Measurements from ENCODE around the gene NBPF4.
"Not testable (repeated sequence)": the region's sequence is repeated elsewhere in the genome, so short reads cannot be mapped to it uniquely, and the experiment has no call there.

Gene NBPF4

GRCh38 chr1:108232183-108232582 lies 11.7 kb downstream of the NBPF4 start:
- WGBS, 2 experiments (ENCODE audit: insufficient coverage in 2 of 2) = no CpG with 5 or more reads among the region's 3 CpGs
- H3K4me1 ChIP-seq (ENCODE audit: control insufficient read depth, insufficient read depth, low read length, poor library complexity, severe bottlenecking); H3K9me3 ChIP-seq (ENCODE audit: control insufficient read depth, low read length); H3K4me3 ChIP-seq (ENCODE audit: extremely low read depth, insufficient read depth, low read length, poor library complexity, severe bottlenecking); H3K27ac ChIP-seq (ENCODE audit: low read depth, low read length, severe bottlenecking); H3K36me3 ChIP-seq (ENCODE audit: control insufficient read depth, insufficient read depth, low read length): not testable (repeated sequence)

GRCh38 chr1:108229976-108230375 lies 13.9 kb downstream of the NBPF4 start:
- WGBS, 2 experiments (ENCODE audit: insufficient coverage in 2 of 2) = no CpG with 5 or more reads among the region's 3 CpGs
- H3K4me1 ChIP-seq (ENCODE audit: control insufficient read depth, insufficient read depth, low read length, poor library complexity, severe bottlenecking); H3K9me3 ChIP-seq (ENCODE audit: control insufficient read depth, low read length); H3K36me3 ChIP-seq (ENCODE audit: control insufficient read depth, insufficient read depth, low read length); H3K27ac ChIP-seq (ENCODE audit: low read depth, low read length, severe bottlenecking); H3K4me3 ChIP-seq (ENCODE audit: extremely low read depth, insufficient read depth, low read length, poor library complexity, severe bottlenecking): not testable (repeated sequence)

- not testable (repeated sequence) for H3K4me1 ChIP-seq (ENCODE audit: control insufficient read depth, insufficient read depth, low read length, poor library complexity, severe bottlenecking); H3K36me3 ChIP-seq (ENCODE audit: control insufficient read depth, insufficient read depth, low read length); H3K27ac ChIP-seq (ENCODE audit: low read depth, low read length, severe bottlenecking); H3K9me3 ChIP-seq (ENCODE audit: control insufficient read depth, low read length); H3K4me3 ChIP-seq (ENCODE audit: extremely low read depth, insufficient read depth, low read length, poor library complexity, severe bottlenecking)
- WGBS, 2 experiments (ENCODE audit: insufficient coverage in 2 of 2) = no CpG with 5 or more reads among the region's 7 CpGs
Observed at GRCh38 chr1:108227772-108228171, 16.1 kb downstream of the NBPF4 start.

DNA sequence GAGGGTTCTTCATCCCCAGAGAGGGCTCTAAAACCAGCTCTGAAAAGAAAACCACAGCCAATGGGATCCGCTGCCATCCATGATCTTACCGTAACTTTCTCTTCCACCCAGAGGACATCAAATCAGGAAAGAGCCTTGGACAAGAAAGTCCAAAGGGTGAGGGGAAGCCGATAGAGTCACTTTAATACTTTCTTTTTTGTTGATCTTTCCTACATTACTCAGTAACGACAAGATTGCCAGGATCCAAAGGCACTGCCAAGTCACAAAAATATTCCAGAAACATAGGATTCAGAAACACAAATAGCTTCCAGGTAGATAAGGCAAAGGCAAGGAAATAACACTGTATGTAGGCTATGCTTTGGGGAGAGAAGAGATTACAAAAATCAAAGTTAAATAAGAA lies 17.0 kb downstream of the NBPF4 start:
- not testable (repeated sequence) for H3K4me3 ChIP-seq (ENCODE audit: extremely low read depth, insufficient read depth, low read length, poor library complexity, severe bottlenecking); H3K27ac ChIP-seq (ENCODE audit: low read depth, low read length, severe bottlenecking); H3K9me3 ChIP-seq (ENCODE audit: control insufficient read depth, low read length); H3K4me1 ChIP-seq (ENCODE audit: control insufficient read depth, insufficient read depth, low read length, poor library complexity, severe bottlenecking); H3K36me3 ChIP-seq (ENCODE audit: control insufficient read depth, insufficient read depth, low read length)
- no CpG with 5 or more reads among the region's 4 CpGs for WGBS, 2 experiments (ENCODE audit: insufficient coverage in 2 of 2)

- H3K27ac ChIP-seq (ENCODE audit: low read depth, low read length, severe bottlenecking); H3K4me1 ChIP-seq (ENCODE audit: control insufficient read depth, insufficient read depth, low read length, poor library complexity, severe bottlenecking); H3K36me3 ChIP-seq (ENCODE audit: control insufficient read depth, insufficient read depth, low read length); H3K9me3 ChIP-seq (ENCODE audit: control insufficient read depth, low read length); H3K4me3 ChIP-seq (ENCODE audit: extremely low read depth, insufficient read depth, low read length, poor library complexity, severe bottlenecking): not testable (repeated sequence)
- 94 to 100% methylated on average over 3 of the region's 7 CpGs for WGBS, 2 experiments (ENCODE audit: insufficient coverage in 2 of 2)
Observed at GRCh38 chr1:108223226-108223625, 20.6 kb downstream of the NBPF4 start.

GRCh38 chr1:108217515-108218174 lies 26.2 kb downstream of the NBPF4 start:
- H3K4me1 ChIP-seq (ENCODE audit: control insufficient read depth, insufficient read depth, low read length, poor library complexity, severe bottlenecking); H3K27ac ChIP-seq (ENCODE audit: low read depth, low read length, severe bottlenecking); H3K9me3 ChIP-seq (ENCODE audit: control insufficient read depth, low read length); H3K36me3 ChIP-seq (ENCODE audit: control insufficient read depth, insufficient read depth, low read length); H3K4me3 ChIP-seq (ENCODE audit: extremely low read depth, insufficient read depth, low read length, poor library complexity, severe bottlenecking): not testable (repeated sequence)
- 90% methylated on average over 3 of the region's 14 CpGs; no CpG with 5 or more reads in 1 of the 2 experiments for WGBS, 2 experiments (ENCODE audit: insufficient coverage in 2 of 2)

GRCh38 chr1:108217007-108217406 lies 26.9 kb downstream of the NBPF4 start:
- no CpG with 5 or more reads among the region's 2 CpGs for WGBS, 2 experiments (ENCODE audit: insufficient coverage in 2 of 2)
- not testable (repeated sequence) for H3K4me3 ChIP-seq (ENCODE audit: extremely low read depth, insufficient read depth, low read length, poor library complexity, severe bottlenecking); H3K27ac ChIP-seq (ENCODE audit: low read depth, low read length, severe bottlenecking); H3K4me1 ChIP-seq (ENCODE audit: control insufficient read depth, insufficient read depth, low read length, poor library complexity, severe bottlenecking); H3K36me3 ChIP-seq (ENCODE audit: control insufficient read depth, insufficient read depth, low read length); H3K9me3 ChIP-seq (ENCODE audit: control insufficient read depth, low read length)

- H3K4me1 ChIP-seq (ENCODE audit: control insufficient read depth, insufficient read depth, low read length, poor library complexity, severe bottlenecking); H3K27ac ChIP-seq (ENCODE audit: low read depth, low read length, severe bottlenecking); H3K9me3 ChIP-seq (ENCODE audit: control insufficient read depth, low read length); H3K4me3 ChIP-seq (ENCODE audit: extremely low read depth, insufficient read depth, low read length, poor library complexity, severe bottlenecking); H3K36me3 ChIP-seq (ENCODE audit: control insufficient read depth, insufficient read depth, low read length): not testable (repeated sequence)
- no CpG with 5 or more reads among the region's 6 CpGs for WGBS, 2 experiments (ENCODE audit: insufficient coverage in 2 of 2)
Observed at GRCh38 chr1:108216028-108216890, 27.6 kb downstream of the NBPF4 start.

DNA sequence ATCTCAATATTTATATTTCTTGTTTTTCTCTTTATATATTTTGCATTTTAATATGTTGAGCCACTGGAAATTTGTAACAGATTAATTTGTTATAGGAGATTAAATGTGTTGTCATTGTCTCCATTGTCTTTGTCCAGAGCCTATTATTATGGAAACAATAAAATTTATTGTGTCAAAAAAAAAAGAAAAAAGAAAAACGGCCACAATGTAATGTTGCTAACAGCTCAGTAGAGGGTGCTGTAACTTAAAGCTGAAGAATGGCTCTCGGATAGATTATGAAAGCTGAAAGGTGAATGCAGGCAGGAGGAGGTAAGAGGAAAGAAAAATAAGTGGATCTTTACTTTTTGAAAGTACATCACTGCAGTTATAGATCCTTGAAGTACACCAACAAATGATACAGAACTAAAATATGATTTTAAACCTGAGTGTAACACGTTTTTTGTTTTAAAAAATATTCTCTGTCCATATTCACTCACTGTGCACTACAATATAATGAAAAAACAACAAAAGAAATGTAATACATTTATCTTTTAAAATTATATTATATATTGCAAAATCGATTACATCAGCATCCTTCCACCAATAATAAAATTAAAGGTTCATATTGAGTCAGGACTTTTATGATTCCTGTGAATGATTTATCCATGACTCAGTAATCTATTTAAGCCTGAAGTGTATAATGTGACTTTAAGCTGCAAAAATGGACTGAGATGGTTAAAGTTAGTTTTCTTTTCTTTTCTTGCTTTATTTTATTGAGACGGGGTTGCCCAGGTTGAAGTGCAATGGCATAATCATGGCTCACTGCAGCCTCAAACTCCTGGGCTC lies 29.0 kb downstream of the NBPF4 start:
- H3K4me3 ChIP-seq (ENCODE audit: extremely low read depth, insufficient read depth, low read length, poor library complexity, severe bottlenecking); H3K36me3 ChIP-seq (ENCODE audit: control insufficient read depth, insufficient read depth, low read length); H3K27ac ChIP-seq (ENCODE audit: low read depth, low read length, severe bottlenecking); H3K9me3 ChIP-seq (ENCODE audit: control insufficient read depth, low read length): not testable (repeated sequence)
- H3K4me1 ChIP-seq (ENCODE audit: control insufficient read depth, insufficient read depth, low read length, poor library complexity, severe bottlenecking) = peaks cover 11% of the 10 kb centered on the region
- WGBS, 2 experiments (ENCODE audit: insufficient coverage in 2 of 2) = no CpG with 5 or more reads among the region's 5 CpGs

DNA sequence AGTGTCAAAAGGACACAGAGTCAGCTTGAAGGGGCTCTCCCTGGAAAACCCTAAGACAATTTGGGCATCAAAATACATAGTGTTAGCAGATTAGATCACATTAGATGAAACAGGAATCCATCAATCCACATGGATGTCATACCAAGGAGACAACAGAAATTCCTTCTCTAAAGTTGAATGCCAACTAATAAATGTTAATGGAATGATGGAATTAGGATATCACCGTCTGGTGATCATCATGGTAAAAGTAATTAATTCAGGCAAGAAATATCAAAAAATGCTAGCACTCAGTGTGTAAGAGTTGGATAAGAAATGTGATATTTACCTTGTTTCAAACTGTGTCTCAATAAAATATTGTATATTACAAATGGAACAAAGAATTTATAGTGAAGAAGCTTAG lies 32.9 kb downstream of the NBPF4 start:
- Histone ChIP-seq H3K36me3 (ENCODE audit: control insufficient read depth, insufficient read depth, low read length) (no peaks in the 10 kb centered on the region), H3K27ac (ENCODE audit: low read depth, low read length, severe bottlenecking) (no peak overlapping the region), H3K4me3 (ENCODE audit: extremely low read depth, insufficient read depth, low read length, poor library complexity, severe bottlenecking) (no peak overlapping the region), H3K9me3 (ENCODE audit: control insufficient read depth, low read length) (no peaks in the 10 kb centered on the region), H3K4me1 (ENCODE audit: control insufficient read depth, insufficient read depth, low read length, poor library complexity, severe bottlenecking) (peaks cover 6% of the 10 kb centered on the region)
- WGBS, 2 experiments (ENCODE audit: insufficient coverage in 2 of 2) = no CpG with 5 or more reads among the region's 1 CpG
